ENCODE measurements around the gene SPHK1.

The SPHK1 gene

DNA sequence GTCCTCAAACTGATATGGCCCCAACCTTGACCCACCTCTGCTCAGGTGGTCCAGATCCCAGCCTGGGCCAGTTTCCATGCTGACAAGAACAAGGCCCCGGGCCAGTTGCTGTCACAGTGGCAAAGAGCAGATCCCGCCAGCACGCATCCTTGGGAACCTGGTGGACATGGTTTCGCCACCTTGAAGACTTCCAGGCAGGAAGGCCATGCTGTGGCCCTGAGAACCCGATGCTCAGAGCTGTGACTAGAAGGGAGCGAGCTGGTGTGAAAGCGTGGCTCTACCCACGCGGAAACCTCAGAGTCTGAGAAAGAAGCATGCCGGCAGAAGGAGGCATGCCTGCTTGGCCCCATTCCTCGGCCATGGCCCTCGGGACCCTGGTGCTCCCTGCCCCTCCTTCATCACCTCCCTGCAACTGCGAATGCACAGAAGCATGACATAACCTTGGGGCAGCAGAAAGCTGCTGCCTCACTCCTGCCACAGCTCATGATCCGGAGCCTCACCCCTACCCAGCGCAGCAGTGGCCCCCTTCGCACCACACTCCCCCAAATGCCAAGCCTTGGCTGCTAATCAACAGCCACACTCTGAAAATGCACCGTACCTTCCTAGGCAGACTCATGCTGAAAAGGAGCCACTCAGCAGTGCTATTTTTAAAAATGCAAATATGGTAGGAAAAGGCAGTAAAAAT lies 35.3 kb downstream of the SPHK1 start:
- 0 out of 2 replicates have a peak, but pooled peaks cover 5% of the 10 kb centered on the region for H3K36me3 ChIP-seq (ENCODE audit: insufficient read depth, low read depth, low read length)
- 0 out of 2 replicates have a peak, but pooled peaks cover 4% of the 10 kb centered on the region for H3K4me1 ChIP-seq (ENCODE audit: insufficient read depth, low read length)
- no peak overlapping the region for H3K9ac ChIP-seq (ENCODE audit: low read depth, low read length)
- H3K4me3 ChIP-seq (ENCODE audit: low read length), result no peak overlapping the region
- H3K27ac ChIP-seq (ENCODE audit: low read length), result no peak overlapping the region
- no peaks in the 10 kb centered on the region for H3K27me3 ChIP-seq (ENCODE audit: insufficient read depth, low read length)
- H3K9me3 ChIP-seq (ENCODE audit: insufficient read depth, low read depth, low read length), result no peaks in the 10 kb centered on the region

DNA sequence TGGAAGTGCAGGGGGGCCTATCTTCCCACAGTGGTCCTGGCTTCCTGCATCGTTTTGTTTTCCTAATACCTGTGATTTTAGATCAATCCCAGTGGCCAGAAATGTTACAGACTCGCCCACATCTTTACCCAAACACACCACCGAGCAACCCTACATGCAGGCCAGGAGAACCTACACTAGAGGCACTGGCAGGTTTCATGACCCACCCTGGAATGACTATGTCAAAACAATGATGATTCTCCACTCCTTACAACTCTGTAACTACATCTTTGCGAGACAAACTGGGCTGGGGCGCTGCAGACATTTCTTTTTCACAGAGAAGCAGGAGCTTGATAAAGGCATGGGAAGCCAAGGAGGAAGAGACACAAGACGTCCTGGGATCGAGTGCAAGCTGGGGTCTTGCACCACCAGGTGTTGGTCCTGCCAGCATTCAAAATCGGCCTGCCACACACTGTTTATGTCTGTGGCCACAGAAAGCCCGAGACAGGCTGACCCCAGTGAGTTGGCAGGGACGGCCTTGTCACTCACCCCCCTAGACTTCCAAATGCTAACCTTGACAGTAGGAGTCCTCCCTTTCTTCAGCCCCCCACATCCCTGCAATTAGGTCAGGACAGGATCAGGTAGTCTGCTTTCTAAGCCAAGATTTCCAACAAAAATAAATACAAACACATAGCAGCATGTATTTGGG lies 36.1 kb downstream of the SPHK1 start:
- Histone ChIP-seq H3K27me3 (ENCODE audit: insufficient read depth, low read length) (no peaks in the 10 kb centered on the region), H3K27ac (ENCODE audit: low read length) (no peak overlapping the region), H3K9ac (ENCODE audit: low read depth, low read length) (no peak overlapping the region), H3K4me1 (ENCODE audit: insufficient read depth, low read length) (0 out of 2 replicates have a peak, but pooled peaks cover 4% of the 10 kb centered on the region), H3K4me3 (ENCODE audit: low read length) (no peak overlapping the region), H3K9me3 (ENCODE audit: insufficient read depth, low read depth, low read length) (no peaks in the 10 kb centered on the region), H3K36me3 (ENCODE audit: insufficient read depth, low read depth, low read length) (0 out of 2 replicates have a peak, but pooled peaks cover 5% of the 10 kb centered on the region)

- no peak overlapping the region for H3K4me3 ChIP-seq (ENCODE audit: low read length)
- no peaks in the 10 kb centered on the region for H3K9me3 ChIP-seq (ENCODE audit: insufficient read depth, low read depth, low read length)
- H3K4me1 ChIP-seq (ENCODE audit: insufficient read depth, low read length), result 0 out of 2 replicates have a peak, but pooled peaks cover 4% of the 10 kb centered on the region
- 0 out of 2 replicates have a peak, but pooled peaks cover 5% of the 10 kb centered on the region for H3K36me3 ChIP-seq (ENCODE audit: insufficient read depth, low read depth, low read length)
- no peak overlapping the region for H3K9ac ChIP-seq (ENCODE audit: low read depth, low read length)
- no peaks in the 10 kb centered on the region for H3K27me3 ChIP-seq (ENCODE audit: insufficient read depth, low read length)
- no peak overlapping the region for H3K27ac ChIP-seq (ENCODE audit: low read length)
These were observed 36.6 kb downstream of the SPHK1 start for GRCh38 chr17:76421044-76421407.

DNA sequence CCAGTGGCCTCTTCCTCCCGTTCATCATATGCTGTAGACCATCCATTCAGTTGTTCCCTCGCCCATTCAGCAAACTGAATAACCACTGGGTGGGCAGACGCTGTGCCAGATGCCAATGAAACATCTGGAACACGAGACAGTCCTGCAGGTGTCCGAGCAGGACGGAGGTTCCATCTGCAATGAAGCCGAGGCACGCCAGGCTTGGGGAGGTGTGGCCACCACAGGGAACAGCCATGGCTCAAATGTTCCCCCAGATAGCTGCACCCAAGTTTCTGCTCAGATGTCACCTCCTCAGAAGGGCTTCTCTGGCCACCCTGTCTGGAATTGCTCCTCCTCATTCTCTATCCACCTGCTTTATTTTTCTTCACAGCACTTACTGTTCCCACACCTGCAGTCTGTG lies 38.0 kb downstream of the SPHK1 start:
- Histone ChIP-seq H3K27me3 (ENCODE audit: insufficient read depth, low read length) (no peaks in the 10 kb centered on the region), H3K9me3 (ENCODE audit: insufficient read depth, low read depth, low read length) (no peaks in the 10 kb centered on the region), H3K9ac (ENCODE audit: low read depth, low read length) (no peak overlapping the region), H3K36me3 (ENCODE audit: insufficient read depth, low read depth, low read length) (no peaks in the 10 kb centered on the region), H3K27ac (ENCODE audit: low read length) (no peak overlapping the region), H3K4me3 (ENCODE audit: low read length) (no peak overlapping the region), H3K4me1 (ENCODE audit: insufficient read depth, low read length) (0 out of 2 replicates have a peak, but pooled peaks cover 4% of the 10 kb centered on the region)

DNA sequence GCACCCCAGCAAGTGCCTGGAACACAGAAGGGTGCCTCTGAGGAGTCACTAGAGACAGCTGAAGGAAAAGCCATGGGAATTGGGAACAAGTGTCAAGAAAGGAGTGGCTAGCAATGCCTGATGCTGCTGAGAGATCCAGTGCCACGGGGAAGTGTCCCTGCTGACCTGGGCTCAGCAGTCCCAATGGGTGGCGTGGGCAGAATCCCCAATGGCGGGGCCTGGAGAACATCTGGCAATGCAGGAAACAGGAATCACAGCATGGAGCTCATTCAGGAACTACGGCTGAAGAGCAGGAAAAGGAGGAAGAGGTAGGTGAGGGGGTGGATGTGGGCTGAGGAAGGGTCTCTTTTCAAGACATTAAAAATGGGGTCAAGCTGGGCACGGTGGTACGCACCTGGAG lies 38.5 kb downstream of the SPHK1 start:
- H3K4me1 ChIP-seq (ENCODE audit: insufficient read depth, low read length), result 0 out of 2 replicates have a peak, but pooled peaks cover 4% of the 10 kb centered on the region
- no peaks in the 10 kb centered on the region for H3K27me3 ChIP-seq (ENCODE audit: insufficient read depth, low read length)
- no peak overlapping the region for H3K27ac ChIP-seq (ENCODE audit: low read length)
- no peak overlapping the region for H3K9ac ChIP-seq (ENCODE audit: low read depth, low read length)
- no peaks in the 10 kb centered on the region for H3K36me3 ChIP-seq (ENCODE audit: insufficient read depth, low read depth, low read length)
- no peaks in the 10 kb centered on the region for H3K9me3 ChIP-seq (ENCODE audit: insufficient read depth, low read depth, low read length)
- H3K4me3 ChIP-seq (ENCODE audit: low read length), result no peak overlapping the region

DNA sequence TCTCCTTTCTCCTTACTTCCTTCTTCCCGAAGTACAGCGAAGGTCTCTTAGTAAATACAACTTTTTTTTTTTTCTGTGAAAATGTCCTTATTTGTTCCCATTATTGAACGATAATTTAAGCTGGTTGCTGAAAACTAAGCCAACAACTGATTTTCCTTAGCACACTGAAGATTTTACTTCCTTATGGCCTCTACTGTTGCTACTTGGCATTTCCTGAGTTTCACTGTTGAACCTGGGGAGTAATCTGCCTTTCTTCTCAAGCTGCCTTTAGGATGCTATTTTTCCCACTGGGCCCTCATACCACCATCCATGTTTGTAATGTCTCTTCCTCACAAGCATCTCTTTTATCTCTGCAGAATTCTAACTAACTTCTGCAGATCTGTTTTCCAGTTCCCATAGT lies 42.4 kb downstream of the SPHK1 start:
- Histone ChIP-seq H3K4me3 (ENCODE audit: low read length) (no peak overlapping the region), H3K27ac (ENCODE audit: low read length) (no peak overlapping the region), H3K9me3 (ENCODE audit: insufficient read depth, low read depth, low read length) (no peaks in the 10 kb centered on the region), H3K36me3 (ENCODE audit: insufficient read depth, low read depth, low read length) (no peaks in the 10 kb centered on the region), H3K4me1 (ENCODE audit: insufficient read depth, low read length) (peaks cover 11% of the 10 kb centered on the region; the same call in 1 of the 2 replicates), H3K27me3 (ENCODE audit: insufficient read depth, low read length) (no peaks in the 10 kb centered on the region), H3K9ac (ENCODE audit: low read depth, low read length) (no peak overlapping the region)

- Histone ChIP-seq H3K27ac (ENCODE audit: low read length) (no peak overlapping the region), H3K9me3 (ENCODE audit: insufficient read depth, low read depth, low read length) (no peaks in the 10 kb centered on the region), H3K36me3 (ENCODE audit: insufficient read depth, low read depth, low read length) (no peaks in the 10 kb centered on the region), H3K4me3 (ENCODE audit: low read length) (no peak overlapping the region), H3K27me3 (ENCODE audit: insufficient read depth, low read length) (no peaks in the 10 kb centered on the region), H3K4me1 (ENCODE audit: insufficient read depth, low read length) (peaks cover 12% of the 10 kb centered on the region; the same call in 1 of the 2 replicates), H3K9ac (ENCODE audit: low read depth, low read length) (no peak overlapping the region)
These were observed 43.3 kb downstream of the SPHK1 start for GRCh38 chr17:76427501-76428231.

- Histone ChIP-seq H3K27me3 (ENCODE audit: insufficient read depth, low read length) (no peaks in the 10 kb centered on the region), H3K4me3 (ENCODE audit: low read length) (no peak overlapping the region), H3K27ac (ENCODE audit: low read length) (no peak overlapping the region), H3K36me3 (ENCODE audit: insufficient read depth, low read depth, low read length) (no peaks in the 10 kb centered on the region), H3K9me3 (ENCODE audit: insufficient read depth, low read depth, low read length) (no peaks in the 10 kb centered on the region), H3K4me1 (ENCODE audit: insufficient read depth, low read length) (peaks cover 12% of the 10 kb centered on the region; the same call in 1 of the 2 replicates), H3K9ac (ENCODE audit: low read depth, low read length) (no peak overlapping the region)
These were observed 44.1 kb downstream of the SPHK1 start for GRCh38 chr17:76428511-76428910.

GRCh38 chr17:76431509-76431908 lies 47.1 kb downstream of the SPHK1 start:
- H3K27ac ChIP-seq (ENCODE audit: low read length), result no peak overlapping the region
- no peak overlapping the region for H3K4me3 ChIP-seq (ENCODE audit: low read length)

GRCh38 chr17:76432004-76432403 lies 47.6 kb downstream of the SPHK1 start:
- no peak overlapping the region for H3K27ac ChIP-seq (ENCODE audit: low read length)
- no peaks in the 10 kb centered on the region for H3K27me3 ChIP-seq (ENCODE audit: insufficient read depth, low read length)
- H3K9ac ChIP-seq (ENCODE audit: low read depth, low read length), result no peak overlapping the region
- H3K4me3 ChIP-seq (ENCODE audit: low read length), result no peak overlapping the region
- H3K36me3 ChIP-seq (ENCODE audit: insufficient read depth, low read depth, low read length), result no peaks in the 10 kb centered on the region
- H3K9me3 ChIP-seq (ENCODE audit: insufficient read depth, low read depth, low read length), result no peaks in the 10 kb centered on the region
- peaks cover 12% of the 10 kb centered on the region; the same call in 1 of the 2 replicates for H3K4me1 ChIP-seq (ENCODE audit: insufficient read depth, low read length)

More at GRCh38 chr17:76431509-76431908, 47.1 kb downstream of the SPHK1 start:
- Histone ChIP-seq H3K4me1 (ENCODE audit: insufficient read depth, low read length) (peaks cover 12% of the 10 kb centered on the region; the same call in 1 of the 2 replicates), H3K27me3 (ENCODE audit: insufficient read depth, low read length) (no peaks in the 10 kb centered on the region), H3K9me3 (ENCODE audit: insufficient read depth, low read depth, low read length) (no peaks in the 10 kb centered on the region), H3K36me3 (ENCODE audit: insufficient read depth, low read depth, low read length) (no peaks in the 10 kb centered on the region), H3K9ac (ENCODE audit: low read depth, low read length) (no peak overlapping the region)

DNA sequence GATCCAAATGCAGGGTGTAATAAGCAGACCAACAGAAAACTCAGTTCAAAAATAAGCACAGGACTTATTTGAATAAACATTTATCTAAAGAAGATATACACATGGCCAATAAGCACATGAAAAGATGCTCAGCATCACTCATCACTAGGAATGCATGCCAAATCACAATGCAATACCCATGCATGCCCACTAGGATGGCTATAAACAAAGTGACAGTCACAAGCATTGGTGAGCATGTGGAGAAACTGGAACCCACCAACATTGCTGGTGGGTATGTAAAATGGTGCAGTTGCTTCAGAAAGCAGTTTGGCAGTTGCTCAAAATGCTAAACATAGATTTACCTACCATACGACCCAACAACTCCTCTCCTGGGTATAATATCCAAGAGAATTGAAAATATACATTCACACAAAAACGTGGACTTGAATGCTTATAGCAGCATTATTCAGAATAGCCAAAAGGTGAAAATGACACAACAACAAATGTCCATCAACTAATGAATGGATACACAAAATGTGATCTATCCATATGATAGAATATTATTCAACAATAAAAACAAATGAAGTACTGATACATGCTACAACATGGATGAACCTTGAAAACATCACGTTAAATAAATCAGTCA lies 48.4 kb downstream of the SPHK1 start:
- Histone ChIP-seq H3K9me3 (ENCODE audit: insufficient read depth, low read depth, low read length) (no peaks in the 10 kb centered on the region), H3K36me3 (ENCODE audit: insufficient read depth, low read depth, low read length) (no peaks in the 10 kb centered on the region), H3K27ac (ENCODE audit: low read length) (no peak overlapping the region), H3K27me3 (ENCODE audit: insufficient read depth, low read length) (no peaks in the 10 kb centered on the region), H3K4me1 (ENCODE audit: insufficient read depth, low read length) (peaks cover 12% of the 10 kb centered on the region; the same call in 1 of the 2 replicates), H3K4me3 (ENCODE audit: low read length) (no peak overlapping the region), H3K9ac (ENCODE audit: low read depth, low read length) (no peak overlapping the region)

Data from iPS-20b (cell line).